GM12872 (cell line): Measurements from ENCODE around the gene CARD11.

Experiments
- CTCF ChIP-seq: IDR thresholded peaks from 3 replicates; pipeline ENCODE4 v1.5.1; 2011; ENCODE audit warnings: low read depth, mild to moderate bottlenecking, low read length, moderate library complexity; ENCODE audit not compliant: insufficient read depth

Gene CARD11

GRCh38 chr7:2880051-2880450 is 163.6 kb downstream of the CARD11 start:
- TF ChIP-seq CTCF: no peak

- no peak for TF ChIP-seq CTCF
Measured at GRCh38 chr7:2879354-2879753, 164.3 kb downstream of the CARD11 start.

GRCh38 chr7:2878306-2878705 is 165.4 kb downstream of the CARD11 start:
- no peak for TF ChIP-seq CTCF

GRCh38 chr7:2876031-2876731 is 167.5 kb downstream of the CARD11 start:
- no peak for TF ChIP-seq CTCF

GRCh38 chr7:2873686-2874551 is 169.7 kb downstream of the CARD11 start:
- TF ChIP-seq CTCF: no peak

GRCh38 chr7:2873146-2873545 is 170.5 kb downstream of the CARD11 start:
- TF ChIP-seq CTCF: no peak

GRCh38 chr7:2872296-2872874 is 171.3 kb downstream of the CARD11 start:
- no peak for TF ChIP-seq CTCF
